C4-2B (cell line): ENCODE results near the gene DNAAF2.

Source experiments
- CTCF ChIP-seq: fragments of 450-650 bp; conservative IDR thresholded peaks from 2 replicates; pipeline ENCODE4 v1.5.1; 2017; ENCODE audit warnings: mild to moderate bottlenecking
- ZFX ChIP-seq: fragments of 450-650 bp; IDR thresholded peaks from 2 replicates; pipeline ENCODE4 v1.6.1; 2017

DNA sequence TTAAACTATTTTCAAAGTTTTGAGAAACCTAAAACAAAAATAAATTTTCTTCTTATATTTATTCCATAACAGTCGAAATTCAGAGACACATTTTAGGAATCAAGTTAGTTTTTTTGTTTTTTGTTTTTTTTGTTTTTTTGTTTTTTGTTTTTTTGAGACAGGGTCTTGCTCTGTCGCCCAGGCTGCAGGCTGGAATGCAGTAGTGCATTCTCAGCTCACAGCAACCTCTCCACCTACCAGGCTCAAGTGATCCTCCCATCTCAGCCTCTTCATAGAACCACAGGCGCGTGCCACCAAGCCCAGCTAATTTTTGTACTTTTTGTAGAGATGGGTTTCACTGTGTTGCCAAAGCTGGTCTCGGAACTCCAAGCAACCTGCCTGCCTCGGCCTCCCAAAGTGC lies 18.5 kb upstream of the DNAAF2 start:
- TF ChIP-seq CTCF (no peak), ZFX (no peak)
